ENCODE data around the gene IMPACT.

GRCh38 chr18:24388957-24389356 is 37.5 kb upstream of the IMPACT start:
- TF ChIP-seq CTCF (IDR thresholded peaks at IDR 0.05) = no peak
- no peak for TF ChIP-seq POLR2AphosphoS5 (IDR thresholded peaks at IDR 0.05)

All from suprapubic skin (tissue), 3 donors.